ENCODE data around the gene MYL3.
"Not testable (repeated sequence)": the region's sequence is repeated elsewhere in the genome, so short reads cannot be mapped to it uniquely, and the experiment has no call there.

Gene MYL3

GRCh38 chr3:46849045-46849631 lies 14.1 kb downstream of the MYL3 start:
- DNase-seq = no peak

- no peak for DNase-seq
These were observed 14.8 kb downstream of the MYL3 start for GRCh38 chr3:46848271-46849044.

- DNase-seq = no peak
These were observed 15.5 kb downstream of the MYL3 start for GRCh38 chr3:46847744-46848143.

- DNase-seq = no peak
These were observed 16.4 kb downstream of the MYL3 start for GRCh38 chr3:46846624-46847542.

DNA sequence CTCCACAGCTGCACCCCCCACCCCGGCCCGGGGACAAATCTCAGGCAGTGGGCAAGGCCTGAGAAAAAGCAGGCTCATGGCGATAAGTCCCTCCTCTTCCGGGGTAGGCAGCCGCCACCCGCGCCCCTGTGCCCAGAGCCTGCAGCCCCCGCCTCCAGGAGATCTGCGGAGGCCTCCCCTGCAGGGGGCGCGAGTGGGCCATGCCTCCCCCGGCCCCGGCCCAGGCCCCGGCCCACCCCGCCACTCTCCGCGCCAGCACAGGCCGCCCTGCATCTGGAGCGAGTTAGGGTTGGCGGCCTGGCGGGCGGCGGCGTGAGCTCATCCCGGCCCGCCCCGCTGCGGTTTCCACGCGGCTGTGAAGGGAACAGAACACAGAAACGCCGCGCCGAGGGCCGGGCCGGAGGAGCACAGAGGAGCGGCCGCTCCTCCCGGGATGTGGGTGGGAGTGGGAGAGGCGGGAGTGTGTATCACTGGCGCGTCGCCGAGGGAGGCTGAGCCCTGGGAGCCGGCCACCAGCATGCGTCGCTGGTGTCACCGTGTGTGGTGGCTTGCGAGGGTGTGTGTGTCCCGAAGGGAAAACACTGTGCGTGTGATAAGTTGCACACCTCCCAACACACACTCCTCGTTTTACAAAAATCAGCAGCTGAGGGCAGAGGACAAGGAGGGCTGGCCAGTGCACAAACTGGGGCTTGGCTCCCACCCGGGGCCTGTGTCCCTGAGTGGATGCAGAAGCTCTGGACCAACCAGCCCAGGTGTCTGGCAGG lies 17.2 kb downstream of the MYL3 start:
- DNase-seq = peak; percentile 27

DNA sequence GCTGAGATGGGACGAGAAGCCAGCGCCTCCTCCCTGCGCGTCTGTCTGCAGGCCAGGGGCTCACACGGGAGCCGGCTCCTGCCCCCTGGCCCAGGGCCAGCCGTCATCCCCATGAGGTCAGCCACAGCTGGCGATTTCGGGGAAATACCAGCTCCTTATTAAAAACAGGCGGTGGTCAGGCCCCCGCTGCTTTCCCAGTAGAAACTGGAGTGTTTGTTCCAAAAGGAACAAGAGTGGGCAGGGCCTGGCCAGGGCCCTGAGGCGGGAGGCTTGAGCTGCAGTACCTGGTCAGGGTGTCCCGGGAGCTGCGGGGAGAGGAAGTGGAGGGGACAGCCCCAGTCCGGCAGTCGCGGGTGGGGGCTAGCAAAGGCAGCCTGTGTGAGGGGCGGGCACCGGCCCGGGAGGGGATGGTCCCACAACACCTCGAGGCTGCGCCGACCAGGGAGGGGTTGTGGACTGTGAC lies 17.8 kb downstream of the MYL3 start:
- no peak for DNase-seq

GRCh38 chr3:46844881-46845312 lies 18.3 kb downstream of the MYL3 start:
- DNase-seq = no peak

- no peak for DNase-seq
These were observed 18.8 kb downstream of the MYL3 start for GRCh38 chr3:46844397-46844796.

- no peak for DNase-seq
These were observed 19.7 kb downstream of the MYL3 start for GRCh38 chr3:46843508-46843907.

- no peak for DNase-seq
These were observed 22.8 kb downstream of the MYL3 start for GRCh38 chr3:46840491-46840890.

GRCh38 chr3:46838301-46838700 lies 24.9 kb downstream of the MYL3 start:
- DNase-seq = no peak

DNA sequence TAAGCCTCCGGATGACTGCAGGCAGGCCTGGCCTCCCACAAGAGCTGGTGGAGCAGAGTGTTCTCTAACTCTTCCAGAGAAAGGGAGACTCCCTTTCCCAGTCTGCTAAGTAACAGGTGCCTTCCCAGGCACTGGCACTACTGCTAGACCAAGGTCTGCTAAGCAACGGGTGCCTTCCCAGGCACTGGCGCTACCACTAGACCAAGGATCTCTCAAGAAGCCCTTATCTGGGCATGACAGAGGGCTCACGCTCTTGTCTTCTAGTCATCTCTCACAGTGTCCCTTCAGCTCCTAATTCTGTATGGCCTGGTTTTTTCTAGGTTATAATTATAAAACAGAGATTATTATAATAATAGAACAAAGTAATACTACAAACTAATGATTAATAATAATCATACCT lies 27.8 kb downstream of the MYL3 start:
- DNase-seq = no peak

DNA sequence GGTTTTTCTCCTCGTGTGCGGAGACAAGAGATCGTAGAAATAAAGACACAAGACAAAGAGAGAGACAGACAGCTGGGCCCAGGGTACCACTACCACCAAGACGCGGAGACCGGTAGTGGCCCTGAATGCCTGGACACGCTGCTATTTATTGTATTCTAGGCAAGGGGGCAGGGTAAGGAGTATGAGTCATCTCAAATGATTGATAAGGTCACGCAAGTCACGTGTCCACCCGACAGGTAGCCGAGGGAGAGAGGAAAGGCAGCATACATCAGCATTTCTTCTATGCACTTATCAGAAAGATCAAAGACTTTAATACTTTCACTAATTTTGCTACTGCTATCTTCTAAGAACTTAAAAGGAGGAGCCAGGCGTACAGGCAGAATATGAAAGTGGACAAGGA lies 28.2 kb downstream of the MYL3 start:
- no peak for DNase-seq

DNA sequence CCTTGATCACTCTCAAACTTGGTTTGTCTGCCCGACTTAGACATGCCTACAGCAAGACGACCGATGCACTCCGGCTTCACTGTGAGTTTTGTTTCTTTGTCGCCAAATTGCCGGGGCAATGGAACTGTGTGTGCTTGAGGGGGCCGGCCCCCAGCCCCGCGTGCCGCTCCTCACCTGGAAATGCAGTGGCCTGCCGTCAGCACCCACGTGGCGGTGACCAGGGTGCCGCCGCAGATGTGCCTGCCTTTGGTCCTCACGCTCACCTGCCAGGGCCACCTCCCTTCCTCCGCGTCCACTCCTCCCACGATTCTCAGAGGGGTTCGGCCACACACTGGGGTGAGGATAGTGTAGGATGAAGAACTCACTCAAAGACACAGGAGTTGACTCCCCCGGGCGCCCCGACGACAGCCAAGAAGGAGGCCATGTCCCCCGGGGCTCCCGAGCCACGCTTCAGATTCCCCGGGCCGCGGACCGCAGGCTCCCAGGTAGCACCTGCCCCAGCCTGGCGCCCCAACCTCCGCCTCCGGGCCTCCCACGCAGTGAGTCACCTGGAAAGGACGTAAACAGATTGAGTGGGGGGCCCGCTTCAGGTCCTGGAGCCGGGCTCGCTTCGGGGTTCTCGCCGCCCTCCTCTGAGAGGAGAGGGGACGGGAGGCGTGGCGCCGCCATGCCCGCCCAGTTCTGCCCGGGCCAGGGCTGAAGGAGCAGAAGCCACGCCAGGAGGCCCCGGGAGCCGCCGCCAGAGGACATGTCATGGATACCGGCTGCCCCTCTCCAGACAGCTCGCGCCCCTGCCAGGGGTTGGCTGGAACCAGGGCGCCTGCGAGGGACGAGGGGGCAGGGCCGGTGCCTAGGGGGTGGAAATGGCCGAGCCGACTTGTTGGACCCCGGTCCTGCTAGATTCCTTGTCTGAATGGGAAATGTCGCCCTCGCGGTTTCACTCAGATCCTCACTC lies 29.6 kb downstream of the MYL3 start:
- DNase-seq = no peak

DNA sequence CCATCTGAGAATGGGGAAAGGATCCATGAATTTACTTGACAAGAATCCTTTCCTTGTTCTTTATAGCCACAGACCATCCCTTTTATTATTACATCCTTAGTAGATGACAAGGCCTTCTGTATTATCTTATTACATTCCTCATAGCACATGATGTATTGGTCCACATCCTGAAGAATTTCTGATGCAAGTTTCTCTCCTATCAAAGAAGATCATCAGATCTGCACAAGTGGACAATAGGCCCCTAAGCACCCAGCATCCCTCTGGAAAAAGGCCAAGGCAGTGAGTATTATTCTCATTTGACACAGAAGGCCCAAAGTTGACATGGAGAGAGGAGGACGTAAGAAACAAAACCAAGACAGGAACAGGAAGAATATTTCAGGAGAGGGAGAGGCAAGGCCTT lies 31.4 kb downstream of the MYL3 start:
- DNase-seq = no peak

GRCh38 chr3:46831316-46831715 lies 31.9 kb downstream of the MYL3 start:
- no peak for DNase-seq

GRCh38 chr3:46830801-46831200 lies 32.4 kb downstream of the MYL3 start:
- DNase-seq = no peak

- DNase-seq = no peak
These were observed 33.5 kb downstream of the MYL3 start for GRCh38 chr3:46829699-46830208.

- DNase-seq = no peak
These were observed 37.8 kb downstream of the MYL3 start for GRCh38 chr3:46825450-46825849.

DNA sequence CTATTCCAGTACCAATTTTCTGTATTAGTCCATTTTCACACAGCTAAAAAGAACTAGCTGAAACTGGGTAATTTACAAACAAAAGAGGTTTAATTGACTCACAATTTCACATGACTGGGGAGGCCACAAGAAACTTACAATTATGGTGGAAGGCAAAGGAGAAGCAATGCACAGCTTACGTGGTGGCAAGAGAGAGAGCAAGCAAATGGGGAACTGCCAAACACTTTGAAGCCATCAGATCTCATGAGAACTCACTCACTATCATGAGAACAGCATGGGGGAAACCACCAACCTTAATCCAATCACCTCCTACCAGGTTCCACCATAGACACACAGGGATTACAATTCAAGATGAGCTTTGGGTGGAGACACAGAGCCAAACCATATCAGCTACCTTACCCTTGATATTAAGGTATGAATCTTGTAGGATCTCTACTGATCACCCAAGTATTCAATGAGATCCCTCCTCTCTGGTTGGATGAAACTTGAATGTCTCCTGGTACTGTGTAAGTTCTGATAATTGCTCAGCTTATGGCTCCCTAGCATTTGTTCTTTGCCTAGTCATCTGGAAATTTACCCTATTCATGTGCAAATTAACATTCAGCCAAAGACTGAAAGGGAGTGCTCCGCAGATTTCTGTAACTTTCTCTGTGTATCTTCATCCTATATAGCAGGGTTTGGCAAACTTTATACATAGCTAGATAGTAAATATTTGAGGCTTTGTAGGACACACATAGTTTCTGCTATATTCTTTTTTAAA lies 38.9 kb downstream of the MYL3 start:
- no peak for DNase-seq

DNA sequence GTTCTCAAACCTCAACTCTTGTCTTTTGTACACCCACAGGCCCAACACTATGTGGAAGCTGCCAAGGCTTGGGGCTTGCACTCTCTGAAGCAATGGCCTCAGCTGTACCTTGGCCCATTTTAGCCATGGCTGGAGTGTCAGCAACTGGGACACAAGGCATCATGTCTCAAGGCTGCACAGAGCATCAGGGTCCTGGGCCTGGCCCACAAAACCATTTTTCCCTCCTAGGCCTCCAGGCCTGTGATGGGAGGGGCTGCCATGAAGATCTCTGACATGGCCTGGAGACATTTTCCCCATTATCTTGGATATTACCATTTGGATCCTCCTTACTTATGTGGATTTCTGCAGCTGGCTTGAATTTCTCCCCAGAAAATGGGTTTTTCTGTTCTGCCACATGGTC lies 39.9 kb downstream of the MYL3 start:
- not testable (repeated sequence) for DNase-seq

Data from GF-D8 (cell line).